Measurements from ENCODE around the gene TROAP. TPM values are rescaled to one million over a fixed set of nuclear protein-coding genes. Genes with fewer than 3 reads are reported as not detected.

TROAP gene
- total and polyA plus RNA-seq, 2 donors (not counting 1 experiment from before 2014, with no cell fraction given) = 0.88 to 1.0 TPM

GRCh38 chr12:49340095-49340870 lies 17.2 kb downstream of the TROAP start:
- Mint-ChIP-seq H3K4me3 (no peak overlapping the region), H3K27ac (no peak overlapping the region), H3K9me3 (ENCODE audit: insufficient read depth) (no peaks in the 10 kb centered on the region), H3K4me1 (peaks cover 51% of the 10 kb centered on the region), H3K27me3 (peaks cover 47% of the 10 kb centered on the region)
- Histone ChIP-seq H3K9ac (ENCODE audit: low read length) (no peak overlapping the region), H4K20me1 (ENCODE audit: control insufficient read depth, insufficient read depth, low read length, poor library complexity, severe bottlenecking) (peaks cover 17% of the 10 kb centered on the region), H3K27ac (ENCODE audit: low read length in 2 of 2) (no peak overlapping the region), H3K4me3 (ENCODE audit: control extremely low read depth in 1 of 5, extremely low read depth in 1 of 5, insufficient read depth in 1 of 5, low read depth in 2 of 5, low read length in 4 of 5) (no peak overlapping the region), H2AFZ (ENCODE audit: insufficient read depth, low read depth, low read length, poor library complexity, severe bottlenecking) (no peak overlapping the region), H3K36me3 (replicated peaks in 1 of 2; ENCODE audit: control extremely low read depth in 1 of 2, control insufficient read depth in 1 of 2, extremely low read depth in 1 of 2, insufficient read depth in 2 of 2, low read length in 1 of 2) (no peaks in the 10 kb centered on the region), H3K79me2 (ENCODE audit: control insufficient read depth, insufficient read depth, low read length) (no peaks in the 10 kb centered on the region), H3K9me3 (ENCODE audit: control extremely low read depth in 1 of 3, control insufficient read depth in 2 of 3, insufficient read depth in 1 of 3, low read length in 2 of 3) (peaks cover 0 to 23% (median 0%) of the 10 kb centered on the region in 3 donors), H3K4me2 (replicated peaks; ENCODE audit: low read depth, low read length, poor library complexity, severe bottlenecking) (no peak overlapping the region), H3K27me3 (replicated peaks in 1 of 4; ENCODE audit: control extremely low read depth in 1 of 4, control insufficient read depth in 3 of 4, insufficient read depth in 4 of 4, low read length in 3 of 4) (peaks cover 0 to 87% (median 47%) of the 10 kb centered on the region in 4 experiments), H3K4me1 (ENCODE audit: control insufficient read depth in 2 of 2, insufficient read depth in 2 of 2, low read length in 2 of 2) (peaks cover 55 to 60% of the 10 kb centered on the region in 2 donors)
- ATAC-seq (ENCODE audit: low read depth) = no peak
- WGBS (ENCODE audit: insufficient coverage) = 48% methylated on average over 2 of the region's 6 CpGs
- TF ChIP-seq CTCF (IDR thresholded peaks at IDR 0.05) (no peak), EZH2 (IDR thresholded peaks at IDR 0.05; ENCODE audit: borderline replicate concordance, insufficient read depth, low read depth, low read length, poor library complexity, severe bottlenecking) (no peak)
- ChIA-PET CTCF (interaction anchor here (1.0 to 4.2 kb wide), 6 partner anchors 17 to 276 kb away, joined by 3 to 74 read pairs (median 8); partner anchors contain the start of gene TROAP), POLR2A (no interaction called here)
- intact Hi-C loops (cut with micrococcal nuclease) = loop anchor here (10.0 kb wide), 2 partner anchors 245 to 505 kb away; partner anchors contain the start of genes BCDIN3D and DHH
- DNase-seq = no peak
